Aorta (tissue), 5 donors: ENCODE results near the gene SDF4. TPM values are rescaled to one million over a fixed set of nuclear protein-coding genes. Genes with fewer than 3 reads are reported as not detected.

ENCODE experiments used
- ATAC-seq: fragments of 200-7000 bp; cut with Tn5 transposase; one replicate; pipeline ENCODE4 v1.9.1; 2022; ENCODE audit warnings: moderate library complexity; ENCODE audit not compliant: low FRiP score
- DNase-seq, 2 donors: peaks; one replicate each; pipeline ENCODE4 v3.0.0-alpha.2; 2020
- H3K27ac ChIP-seq, 2 donors: one replicate each; pipeline ENCODE4 v1.5.1; 2013; ENCODE audit warnings: low read length in 2 of 2, mild to moderate bottlenecking in 2 of 2, moderate library complexity in 2 of 2, control low read depth in 1 of 2, inconsistent platforms in 1 of 2, low read depth in 1 of 2
- H3K27me3 ChIP-seq, 2 donors: one replicate each; pipeline ENCODE4 v1.6.1; 2013; ENCODE audit warnings: control low read depth in 1 of 2, low read length in 1 of 2, mild to moderate bottlenecking in 1 of 2, moderate library complexity in 1 of 2; ENCODE audit not compliant: insufficient read depth in 2 of 2, control insufficient read depth in 1 of 2
- H3K36me3 ChIP-seq, 2 donors: one replicate each; pipeline ENCODE4 v1.6.1; 2013; ENCODE audit warnings: control low read depth in 1 of 2, low read length in 1 of 2, mild to moderate bottlenecking in 1 of 2; ENCODE audit not compliant: insufficient read depth in 2 of 2, control insufficient read depth in 1 of 2
- H3K4me1 ChIP-seq, 2 donors: one replicate each; pipeline ENCODE4 v1.6.1; 2013; ENCODE audit warnings: low read length in 2 of 2, control low read depth in 1 of 2, mild to moderate bottlenecking in 1 of 2, moderate library complexity in 1 of 2; ENCODE audit not compliant: insufficient read depth in 2 of 2, control insufficient read depth in 1 of 2
- H3K4me3 ChIP-seq, 2 donors: one replicate each; pipeline ENCODE4 v1.5.1; 2013; ENCODE audit warnings: low read length in 2 of 2, control low read depth in 1 of 2, mild to moderate bottlenecking in 1 of 2
- H3K9me3 ChIP-seq: one replicate; pipeline ENCODE4 v1.6.1; 2013; ENCODE audit warnings: mild to moderate bottlenecking, low read length; ENCODE audit not compliant: control insufficient read depth
- WGBS, 2 donors: extraction: QIAGEN DNeasy Blood & Tissue Kit; methylation state at CpG; one replicate each; pipeline ENCODE4 v1.1.7; 2013; 5-methylcytosine and 5-hydroxymethylcytosine counted together
- intact Hi-C, 2 donors: fragments of 100-400 bp; cut with DNase I; formaldehyde crosslinking; loops; one replicate each; pipeline versions ENCODE4 v1.14.2 to v1.15.0; 2022
- polyA plus RNA-seq, 2 donors: library from polyadenylated mRNA; stranded (reverse); fragments of 200-250 nt; gene quantifications; one replicate each; pipeline ENCODE4 v1.2.3, GENCODE V29; 2013
- total RNA-seq, 2 donors: library from RNA; stranded (reverse); fragmentation: NEBNext Ultra II Directional; extraction: Animal tissue kit (Norgen Biotek cat#: 25700); gene quantifications; one replicate each; pipeline ENCODE4 v1.2.1, GENCODE V29; 2021
- donor health status: healthy with polysubstance abuse.
- donor health status: Bipolar disorder and iron deficiency.
- donor health status: DM: no; HTN: no; CAD: no.
- donor health status: DM: no; HTN: no; CAD: no.
- donor health status: DM: yes; HTN: yes; CAD: no.

Gene SDF4
- total and polyA plus RNA-seq, 4 donors: 73.3 to 158 (median 139) TPM

- DNase-seq: no peak
- H3K27ac ChIP-seq: no peak overlapping the region
- no peak overlapping the region for H3K4me3 ChIP-seq
Measured at GRCh38 chr1:1220197-1220596, 11.6 kb downstream of the SDF4 start.

DNA sequence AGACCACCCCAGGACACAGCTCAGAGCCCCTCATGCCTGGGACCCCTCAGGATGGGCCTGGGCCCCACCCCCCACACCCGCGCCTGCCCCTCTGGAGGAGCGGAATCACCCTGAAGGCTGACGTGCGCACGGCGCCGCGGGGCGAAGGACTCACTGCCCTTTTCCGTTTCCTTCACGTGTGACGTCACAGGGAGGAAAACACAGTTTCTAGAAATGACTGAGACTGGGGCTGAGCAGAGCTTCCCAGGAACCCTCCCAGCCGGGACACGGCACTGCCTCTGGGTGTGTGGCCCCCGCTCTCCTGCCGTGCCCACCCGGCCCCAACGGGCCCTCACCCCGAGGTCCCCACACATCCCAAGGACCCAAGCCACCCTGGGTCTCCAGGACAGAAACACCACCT, 12.5 kb downstream of the SDF4 start:
- peaks cover 0 to 12% of the 10 kb centered on the region in 2 donors for H3K36me3 ChIP-seq
- no peaks in the 10 kb centered on the region for H3K4me1 ChIP-seq
- H3K27ac ChIP-seq: no peak overlapping the region
- H3K9me3 ChIP-seq: no peaks in the 10 kb centered on the region
- 95 to 96% methylated on average over 18 to 20 of the region's 20 CpGs for WGBS, 2 donors
- no peak for ATAC-seq
- no peak overlapping the region for H3K4me3 ChIP-seq
- DNase-seq: no peak
- H3K27me3 ChIP-seq: no peaks in the 10 kb centered on the region
- intact Hi-C loops: no loop called here

More at GRCh38 chr1:1220197-1220596, 11.6 kb downstream of the SDF4 start:
- 86 to 90% methylated on average over 24 of the region's 24 CpGs for WGBS, 2 donors
- Histone ChIP-seq H3K27me3 (no peaks in the 10 kb centered on the region), H3K4me1 (no peaks in the 10 kb centered on the region), H3K36me3 (peaks cover 0 to 12% of the 10 kb centered on the region in 2 donors), H3K9me3 (no peaks in the 10 kb centered on the region)
- intact Hi-C loops: no loop called here
- ATAC-seq: no peak

DNA sequence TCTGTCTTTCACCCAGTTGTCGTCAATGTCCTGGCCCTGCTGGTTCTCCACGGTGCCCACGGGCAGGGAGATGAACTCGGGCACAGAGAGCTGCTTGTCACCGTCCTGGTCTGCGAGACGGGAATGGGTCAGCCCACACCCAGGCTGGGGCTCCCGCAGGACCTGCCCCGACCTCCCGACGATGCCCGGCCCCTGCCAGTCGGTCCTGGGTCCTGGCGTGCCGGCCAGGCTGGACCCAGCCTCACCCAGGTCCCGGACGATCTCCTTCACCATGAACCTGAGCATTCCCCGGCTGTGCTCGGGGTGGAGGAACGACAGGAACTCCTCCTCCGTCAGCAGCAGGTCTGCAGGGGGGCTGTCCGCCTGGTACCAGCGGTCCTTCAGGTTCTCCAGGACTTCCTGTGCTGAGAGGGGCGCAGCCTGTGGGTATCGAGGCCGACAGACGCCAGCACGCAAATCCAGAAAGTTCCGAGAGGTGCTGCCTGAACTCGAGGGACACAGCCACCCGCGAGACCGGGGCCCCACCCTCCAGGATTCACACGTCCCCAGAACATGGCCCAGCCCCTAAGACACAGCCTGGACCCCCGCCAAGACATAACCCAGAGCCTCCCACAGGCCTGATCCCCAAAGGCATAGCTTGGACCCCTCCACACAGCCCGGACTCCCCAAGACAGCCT, 13.1 kb downstream of the SDF4 start:
- no peaks in the 10 kb centered on the region for H3K4me1 ChIP-seq
- peaks cover 0 to 12% of the 10 kb centered on the region in 2 donors for H3K36me3 ChIP-seq
- H3K27me3 ChIP-seq: no peaks in the 10 kb centered on the region
- no peaks in the 10 kb centered on the region for H3K9me3 ChIP-seq
- intact Hi-C loops: no loop called here
- H3K4me3 ChIP-seq: no peak overlapping the region
- no peak for ATAC-seq
- WGBS, 2 donors: 94% methylated on average over 36 of the region's 36 CpGs
- no peak overlapping the region for H3K27ac ChIP-seq
- no peak for DNase-seq

- no peaks in the 10 kb centered on the region for H3K4me1 ChIP-seq
- no peak for DNase-seq
- intact Hi-C loops: no loop called here
- H3K9me3 ChIP-seq: no peaks in the 10 kb centered on the region
- H3K27ac ChIP-seq: no peak overlapping the region
- no peak overlapping the region for H3K4me3 ChIP-seq
- H3K36me3 ChIP-seq: peaks cover 0 to 7% of the 10 kb centered on the region in 2 donors
- 90 to 91% methylated on average over 52 of the region's 52 CpGs for WGBS, 2 donors
- H3K27me3 ChIP-seq: no peaks in the 10 kb centered on the region
- no peak for ATAC-seq
Measured at GRCh38 chr1:1217621-1218523, 13.9 kb downstream of the SDF4 start.

DNA sequence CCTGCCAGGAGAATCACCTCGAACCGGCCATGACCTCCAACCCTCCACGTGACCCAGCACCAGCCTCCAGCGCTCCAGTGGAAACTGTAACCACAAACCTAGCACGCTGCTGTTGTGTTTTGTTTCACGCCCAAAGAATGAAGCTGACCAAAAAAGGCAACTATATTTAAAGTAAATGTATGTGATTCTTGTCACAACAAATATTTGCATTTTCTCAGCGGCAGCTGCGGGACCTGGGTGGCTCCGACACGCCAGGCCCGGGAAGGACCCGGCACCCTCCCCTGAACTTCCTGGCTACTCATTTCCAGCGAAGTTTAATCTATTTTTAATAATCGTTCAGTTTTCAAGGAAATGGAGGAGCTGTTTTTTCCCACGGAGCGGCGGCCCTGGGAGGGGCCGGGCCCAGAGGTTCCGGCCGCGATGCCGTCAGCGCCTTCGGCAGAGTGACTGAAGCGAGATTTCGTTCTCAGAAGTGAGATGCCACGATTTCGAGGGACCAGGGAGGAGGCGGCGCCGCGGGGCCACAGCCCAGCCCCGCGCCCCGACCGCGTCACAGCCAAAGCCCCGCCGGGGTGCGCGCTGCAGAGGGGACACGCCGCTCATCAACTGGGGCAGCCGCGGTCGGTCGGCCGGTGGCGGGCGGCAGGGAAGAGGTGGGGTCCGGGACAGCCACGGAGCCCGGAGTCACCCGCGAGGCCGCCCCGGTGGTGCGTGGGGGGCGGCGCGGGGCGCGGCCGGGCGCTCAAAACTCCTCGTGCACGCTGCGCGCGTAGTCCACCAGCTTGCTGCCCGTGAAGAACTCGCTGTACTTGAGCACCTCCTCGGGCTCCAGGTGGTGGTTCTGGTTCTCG, 14.8 kb downstream of the SDF4 start:
- H3K4me1 ChIP-seq: no peaks in the 10 kb centered on the region
- no peak overlapping the region for H3K4me3 ChIP-seq
- peaks cover 0 to 5% of the 10 kb centered on the region in 2 donors for H3K36me3 ChIP-seq
- no peaks in the 10 kb centered on the region for H3K9me3 ChIP-seq
- DNase-seq: no peak
- WGBS, 2 donors: 92 to 94% methylated on average over 52 to 74 of the region's 74 CpGs
- H3K27me3 ChIP-seq: no peaks in the 10 kb centered on the region
- intact Hi-C loops: no loop called here
- no peak overlapping the region for H3K27ac ChIP-seq
- no peak for ATAC-seq

DNA sequence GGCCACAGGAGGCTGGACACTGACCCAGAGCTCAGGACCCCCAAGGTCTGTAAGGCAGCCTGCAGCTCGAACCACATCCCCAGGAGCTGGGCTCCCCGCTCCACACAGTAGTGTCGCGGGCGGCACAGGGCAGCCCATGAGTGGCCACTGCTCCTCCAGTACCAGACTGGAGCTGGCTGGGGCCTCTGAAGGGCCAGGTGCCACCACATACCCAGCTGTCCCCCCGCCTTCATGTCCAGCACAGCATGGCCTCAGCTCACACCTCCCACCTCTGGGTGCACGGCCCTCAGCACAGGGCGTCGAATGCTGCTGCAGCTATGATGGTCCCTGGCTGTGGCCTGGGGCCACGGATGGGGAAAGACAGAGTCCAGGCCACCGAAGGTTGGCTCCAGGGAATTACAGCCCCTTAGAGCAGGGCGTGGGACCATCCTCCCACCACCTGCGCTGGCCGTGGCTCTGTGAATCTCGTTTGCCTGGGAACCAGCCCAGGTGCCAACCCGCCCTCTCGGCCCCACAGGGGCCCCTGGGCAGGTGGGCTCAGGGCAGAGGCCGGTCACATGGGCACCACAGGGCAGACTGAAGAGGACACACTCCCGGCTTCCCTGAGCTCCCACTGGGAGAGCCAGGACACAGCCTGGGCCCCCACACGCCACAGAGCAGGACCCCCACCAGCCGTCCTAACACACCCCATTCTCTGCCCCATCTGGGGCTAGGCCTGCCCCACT, 15.8 kb downstream of the SDF4 start:
- 85 to 88% methylated on average over 19 to 21 of the region's 21 CpGs for WGBS, 2 donors
- no peak overlapping the region for H3K27ac ChIP-seq

DNA sequence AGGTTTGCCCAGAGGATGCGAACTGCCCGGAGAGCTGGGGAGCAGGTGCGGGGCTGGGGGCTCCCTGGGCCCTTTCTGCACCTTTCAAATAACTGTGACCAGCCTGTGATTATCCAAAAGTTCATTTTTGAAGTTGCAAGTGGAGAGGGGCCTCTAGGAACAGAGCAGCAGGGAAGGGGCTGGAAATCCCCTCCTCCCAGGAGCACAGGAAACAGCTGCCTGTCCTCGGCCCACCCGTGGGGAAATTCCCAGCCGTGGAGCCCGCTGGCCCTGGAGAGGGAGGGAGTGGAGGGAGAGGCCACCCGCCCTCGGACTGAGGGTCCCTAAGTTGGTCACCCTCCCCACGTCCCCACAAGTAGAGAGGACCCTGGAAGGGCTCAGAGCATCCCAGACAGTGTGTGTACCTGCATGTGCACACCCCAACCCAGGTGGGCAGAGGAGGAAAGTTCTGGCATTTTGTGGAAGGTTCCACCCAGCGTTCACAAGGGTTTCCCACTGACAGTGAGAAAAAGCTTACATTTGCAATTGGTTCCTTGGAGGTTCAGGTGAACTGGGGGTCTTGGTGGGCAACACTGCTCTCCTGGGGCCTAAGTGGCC, 16.6 kb downstream of the SDF4 start:
- ATAC-seq: no peak
- Histone ChIP-seq H3K27ac (no peak overlapping the region), H3K27me3 (no peaks in the 10 kb centered on the region), H3K9me3 (no peaks in the 10 kb centered on the region), H3K4me1 (no peaks in the 10 kb centered on the region), H3K36me3 (peaks cover 0 to 5% of the 10 kb centered on the region in 2 donors), H3K4me3 (no peak overlapping the region)
- 57 to 58% methylated on average over 11 of the region's 11 CpGs for WGBS, 2 donors
- DNase-seq: no peak
- intact Hi-C loops: no loop called here

More for the DNA sequence above, 15.8 kb downstream of the SDF4 start:
- DNase-seq (no peak), ATAC-seq (no peak)
- intact Hi-C loops: no loop called here
- Histone ChIP-seq H3K4me1 (no peaks in the 10 kb centered on the region), H3K4me3 (no peak overlapping the region), H3K27me3 (no peaks in the 10 kb centered on the region), H3K9me3 (no peaks in the 10 kb centered on the region), H3K36me3 (peaks cover 0 to 5% of the 10 kb centered on the region in 2 donors)
